Sigmoid colon (tissue), 7 donors: ENCODE data around the gene USP9X. TPM values are rescaled to one million over a fixed set of nuclear protein-coding genes. Genes with fewer than 3 reads are reported as not detected.

Experiments used
- DNase-seq: peaks from one replicate; pipeline ENCODE4 v3.0.0-alpha.2; 2019
- H3K27ac ChIP-seq, 4 donors: fragments of 200-600 bp; sonication (generic); one replicate each; pipeline ENCODE4 v1.5.1; 2016 to 2019; ENCODE audit warnings: mild to moderate bottlenecking in 1 of 4
- H3K27me3 ChIP-seq, 3 donors: fragments of 200-600 bp; sonication (generic); one replicate each; pipeline ENCODE4 v1.5.1; 2019; ENCODE audit warnings: mild to moderate bottlenecking in 1 of 3
- H3K36me3 ChIP-seq, 4 donors: fragments of 200-600 bp; sonication (generic); one replicate each; pipeline ENCODE4 v1.5.1; 2016 to 2019
- H3K4me1 ChIP-seq, 4 donors: fragments of 200-600 bp; sonication (generic); one replicate each; pipeline ENCODE4 v1.5.1; 2017 to 2019
- H3K4me3 ChIP-seq, 4 donors: fragments of 200-600 bp; sonication (generic); one replicate each; pipeline ENCODE4 v1.5.1; 2017 to 2019; ENCODE audit warnings: mild to moderate bottlenecking in 2 of 4, moderate library complexity in 1 of 4
- H3K9me3 ChIP-seq, 4 donors: fragments of 200-600 bp in 3 of 4; sonication (generic) in 3 of 4; one replicate each; pipeline versions ENCODE4 v1.5.1 to v1.6.1; 2013 to 2019
- CTCF ChIP-seq, 4 experiments: fragments of 450-650 bp in 3 of 4; fragments of 200-600 bp in 1 of 4; IDR thresholded peaks; one replicate each; pipeline ENCODE4 v1.5.1; 2016 to 2019; ENCODE audit warnings: antibody characterized with exemption in 4 of 4, mild to moderate bottlenecking in 3 of 4, moderate library complexity in 2 of 4
- EP300 ChIP-seq, 4 donors: sonication (generic); formaldehyde crosslinking; IDR thresholded peaks; one replicate each; pipeline ENCODE4 v1.6.1; 2017; ENCODE audit warnings: antibody characterized with exemption in 4 of 4
- POLR2A ChIP-seq, 2 donors: fragments of 450-650 bp; IDR thresholded peaks; one replicate each; pipeline ENCODE4 v1.6.1; 2016; ENCODE audit warnings: antibody characterized with exemption in 2 of 2, mild to moderate bottlenecking in 2 of 2, moderate library complexity in 2 of 2
- POLR2AphosphoS5 ChIP-seq, 4 donors: sonication (generic); formaldehyde crosslinking; IDR thresholded peaks; one replicate each; pipeline ENCODE4 v1.6.1; 2017; ENCODE audit warnings: antibody characterized with exemption in 4 of 4
- WGBS, 2 donors: extraction: QIAGEN DNeasy Blood & Tissue Kit; methylation state at CpG; one replicate each; pipeline ENCODE4 v1.1.7; 2013; 5-methylcytosine and 5-hydroxymethylcytosine counted together
- intact Hi-C: fragments of 100-400 bp; cut with DNase I; formaldehyde crosslinking; loops from one replicate; pipeline ENCODE4 v1.15.1; 2023
- polyA plus RNA-seq, 3 donors: library from polyadenylated mRNA; stranded (reverse); fragments of 200-250 nt; gene quantifications; one replicate each; pipeline ENCODE4 v1.2.3, GENCODE V29; 2013
- total RNA-seq, 4 donors: library from RNA; depleted of rRNA; stranded (reverse); fragments of >200 nt; gene quantifications; one replicate each; pipeline ENCODE4 v1.1.0, GENCODE V29; 2016
- donor health status: healthy with polysubstance abuse.
- donor health status: Bipolar disorder and iron deficiency.
- donor health status: healthy.

USP9X gene
- total and polyA plus RNA-seq, 7 donors: 9.6 to 84.5 (median 64.3) TPM

GRCh38 chrX:41067721-41068120 is 17.5 kb upstream of the USP9X start:
- TF ChIP-seq EP300 (IDR thresholded peaks at IDR 0.05) (no peak), POLR2AphosphoS5 (IDR thresholded peaks at IDR 0.05) (no peak), CTCF (IDR thresholded peaks at IDR 0.05) (no peak), POLR2A (IDR thresholded peaks at IDR 0.05) (no peak)
- intact Hi-C loops: no loop called here
- Histone ChIP-seq H3K4me1 (no peaks in the 10 kb centered on the region), H3K9me3 (no peaks in the 10 kb centered on the region), H3K36me3 (no peaks in the 10 kb centered on the region), H3K27ac (no peak overlapping the region), H3K4me3 (no peak overlapping the region), H3K27me3 (no peaks in the 10 kb centered on the region)
- 90 to 91% methylated on average over 5 of the region's 5 CpGs for WGBS, 2 donors
- DNase-seq: no peak

GRCh38 chrX:41076742-41077141 is 8.5 kb upstream of the USP9X start:
- DNase-seq: no peak

DNA sequence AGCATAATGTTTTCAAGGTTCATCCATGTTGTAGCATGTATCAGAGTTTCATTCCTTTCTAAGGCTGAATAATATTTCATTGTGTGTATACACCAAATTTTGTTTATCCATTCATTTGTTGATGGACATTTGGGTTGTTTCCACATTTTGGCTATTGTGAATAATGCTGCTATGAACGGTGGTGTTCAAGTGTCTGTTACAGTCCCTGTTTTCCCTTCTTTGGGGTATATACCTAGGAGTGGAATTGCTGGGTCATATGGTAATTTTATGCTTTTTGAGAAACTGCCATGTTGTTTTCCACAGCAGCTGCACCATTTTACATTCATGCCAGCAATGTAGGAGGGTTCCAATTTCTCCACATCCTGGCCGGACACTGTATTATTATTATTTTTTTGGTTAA is 3.4 kb upstream of the USP9X start:
- H3K27me3 ChIP-seq: no peaks in the 10 kb centered on the region
- H3K9me3 ChIP-seq: no peaks in the 10 kb centered on the region
- no peaks in the 10 kb centered on the region for H3K36me3 ChIP-seq
- H3K4me1 ChIP-seq: peaks cover 0 to 10% (median 0%) of the 10 kb centered on the region in 4 donors
- H3K27ac ChIP-seq: no peak overlapping the region
- intact Hi-C loops: loop anchor here (10.0 kb wide), 1 partner anchor 347 kb away; the partner anchor contains the start of gene MED14
- no peak for TF ChIP-seq CTCF (IDR thresholded peaks at IDR 0.05)
- no peak for TF ChIP-seq EP300 (IDR thresholded peaks at IDR 0.05)
- no peak for TF ChIP-seq POLR2AphosphoS5 (IDR thresholded peaks at IDR 0.05)
- TF ChIP-seq POLR2A (IDR thresholded peaks at IDR 0.05): no peak
- 89 to 91% methylated on average over 2 of the region's 2 CpGs for WGBS, 2 donors
- no peak overlapping the region for H3K4me3 ChIP-seq
- DNase-seq: no peak

More at GRCh38 chrX:41076742-41077141, 8.5 kb upstream of the USP9X start:
- Histone ChIP-seq H3K4me3 (no peak overlapping the region), H3K27ac (no peak overlapping the region), H3K4me1 (no peaks in the 10 kb centered on the region), H3K36me3 (no peaks in the 10 kb centered on the region), H3K27me3 (no peaks in the 10 kb centered on the region), H3K9me3 (no peaks in the 10 kb centered on the region)
- intact Hi-C loops: no loop called here
- no peak for TF ChIP-seq EP300 (IDR thresholded peaks at IDR 0.05)
- TF ChIP-seq POLR2AphosphoS5 (IDR thresholded peaks at IDR 0.05): no peak
- TF ChIP-seq CTCF (IDR thresholded peaks at IDR 0.05): no peak
- no peak for TF ChIP-seq POLR2A (IDR thresholded peaks at IDR 0.05)
- WGBS, 2 donors: 96% methylated on average over 30 of the region's 30 CpGs

GRCh38 chrX:41082783-41083182 is 2.5 kb upstream of the USP9X start:
- no peak for DNase-seq
- Histone ChIP-seq H3K4me3 (no peak overlapping the region), H3K9me3 (no peaks in the 10 kb centered on the region), H3K27ac (no peak overlapping the region), H3K27me3 (no peaks in the 10 kb centered on the region), H3K4me1 (peaks cover 0 to 19% (median under 1%) of the 10 kb centered on the region in 4 donors), H3K36me3 (no peaks in the 10 kb centered on the region)
- 60 to 80% methylated on average over 3 of the region's 3 CpGs for WGBS, 2 donors
- TF ChIP-seq EP300 (IDR thresholded peaks at IDR 0.05): no peak
- TF ChIP-seq POLR2AphosphoS5 (IDR thresholded peaks at IDR 0.05): no peak
- TF ChIP-seq POLR2A (IDR thresholded peaks at IDR 0.05): no peak
- TF ChIP-seq CTCF (IDR thresholded peaks at IDR 0.05): no peak
- intact Hi-C loops: loop anchor here (10.0 kb wide), 1 partner anchor 348 kb away; the partner anchor contains the start of gene MED14
